HepG2 (cell line): Measurements from ENCODE around the gene ATG2B. TPM values are rescaled to one million over a fixed set of nuclear protein-coding genes. Genes with fewer than 3 reads are reported as not detected.

Experiments
- ATAC-seq: fragments of 200-7000 bp; cut with Tn5 transposase; 3 replicates; pipeline ENCODE4 v1.9.1; 2020; ENCODE audit warnings: mild to moderate bottlenecking, moderate library complexity
- BruUV-seq: library from RNA; stranded (reverse); fragments of 400-500 nt; replicated peaks from 2 replicates; lab custom pipeline; 2021; lab: Mats Ljungman, UMichigan
- CTCF ChIA-PET: fragments of 300-600 bp; formaldehyde crosslinking; extraction: SDS; loops from one replicate; lab custom pipeline; 2021; ENCODE audit warnings: low total read pairs, inconsistent platforms, low intra/inter-chr PET ratio; lab: Yijun Ruan, JAX
- POLR2A ChIA-PET: fragments of 350-600 bp; sonication (Branson Sonifier 250); formaldehyde crosslinking; loops from one replicate; lab custom pipeline; 2020; ENCODE audit warnings: antibody characterized with exemption, inconsistent platforms; lab: Yijun Ruan, JAX
- DNase-seq: peaks from one replicate; pipeline ENCODE4 v3.0.0-alpha.2; 2015; ENCODE audit warnings: low spot score
- FAIRE-seq: peaks from 3 replicates; lab custom pipeline; 2011; peaks lifted over from hg19 to GRCh38; lab: Jason Lieb, UNC
- H2AFZ ChIP-seq: one replicate; pipeline ENCODE4 v1.6.1; 2011; ENCODE audit warnings: low read length, inconsistent platforms
- H3K27ac ChIP-seq: fragments of 300-600 bp; 3 replicates; pipeline ENCODE4 v1.8.0; 2011; ENCODE audit warnings: mixed run types, mild to moderate bottlenecking, mixed read lengths, low read length, inconsistent platforms; ENCODE audit not compliant: insufficient read depth; ENCODE audit errors: extremely low read length
- H3K27me3 ChIP-seq, 2 experiments: fragments of 200-600 bp in 1 of 2; 2 replicates in 1 of 2; 3 replicates in 1 of 2; pipeline versions ENCODE4 v1.6.0 to v1.8.0; 2011; ENCODE audit warnings: low read length in 2 of 2, mild to moderate bottlenecking in 2 of 2, moderate library complexity in 2 of 2, inconsistent platforms in 1 of 2; ENCODE audit not compliant: insufficient read depth in 2 of 2, control insufficient read depth in 1 of 2
- H3K36me3 ChIP-seq, 2 experiments: fragments of 200-600 bp in 1 of 2; replicated peaks in 1 of 2; 2 replicates in 1 of 2; 3 replicates in 1 of 2; pipeline versions ENCODE4 v1.5.1 to v1.8.0; 2011; ENCODE audit warnings: low read length in 2 of 2, inconsistent platforms in 1 of 2; ENCODE audit not compliant: insufficient read depth in 2 of 2, control insufficient read depth in 1 of 2
- H3K4me1 ChIP-seq: 2 replicates; pipeline ENCODE4 v1.5.1; 2012; ENCODE audit warnings: low read length, inconsistent platforms; ENCODE audit not compliant: insufficient read depth
- H3K4me2 ChIP-seq: 2 replicates; pipeline ENCODE4 v1.6.0; 2011; ENCODE audit warnings: low read depth, low read length, inconsistent platforms
- H3K4me3 ChIP-seq, 3 experiments: fragments of 200-600 bp in 1 of 3; sonication (generic), shearing (Covaris generic) in 1 of 3; replicated peaks in 1 of 3; 2 replicates each; pipeline ENCODE4 v1.5.1; 2011 to 2016; ENCODE audit warnings: low read length in 3 of 3, inconsistent platforms in 2 of 3, low read depth in 2 of 3, mild to moderate bottlenecking in 2 of 3, control low read depth in 1 of 3, mixed read lengths in 1 of 3; ENCODE audit not compliant: insufficient read depth in 1 of 3
- H3K79me2 ChIP-seq: one replicate; pipeline ENCODE4 v1.6.1; 2011; ENCODE audit warnings: low read length, inconsistent platforms; ENCODE audit not compliant: insufficient read depth
- H3K9ac ChIP-seq: 2 replicates; pipeline ENCODE4 v1.6.0; 2011; ENCODE audit warnings: mild to moderate bottlenecking, low read depth, low read length, inconsistent platforms; ENCODE audit not compliant: insufficient read depth
- H3K9me3 ChIP-seq: 2 replicates; pipeline ENCODE4 v1.5.1; 2012; ENCODE audit warnings: mild to moderate bottlenecking, low read length
- H4K20me1 ChIP-seq: 2 replicates; pipeline ENCODE4 v1.6.0; 2011; ENCODE audit warnings: inconsistent platforms, mild to moderate bottlenecking, low read length, moderate library complexity; ENCODE audit not compliant: insufficient read depth
- CEBPB ChIP-seq: IDR thresholded peaks from 2 replicates; pipeline ENCODE4 v1.6.1; 2011; ENCODE audit warnings: low read depth, low read length, improper control_type of control experiment, borderline replicate concordance
- CENPT ChIP-seq: sonication (generic); formaldehyde crosslinking; IDR thresholded peaks from 2 replicates; pipeline ENCODE4 v1.8.0; 2022; ENCODE audit warnings: low read depth, mild to moderate bottlenecking, moderate library complexity, missing genetic modification reagents
- GTF3A ChIP-seq: sonication (generic); formaldehyde crosslinking; conservative IDR thresholded peaks from 2 replicates; pipeline ENCODE4 v1.4.0; 2020; ENCODE audit warnings: mild to moderate bottlenecking, missing genetic modification reagents
- HHEX ChIP-seq: IDR thresholded peaks from 2 replicates; pipeline ENCODE4 v1.6.1; 2016; ENCODE audit warnings: control low read depth
- HNRNPUL1 ChIP-seq: fragments of 200-400 bp; formaldehyde crosslinking; IDR thresholded peaks from 2 replicates; pipeline ENCODE4 v1.6.1; 2017; ENCODE audit warnings: low read depth, mild to moderate bottlenecking, low read length, moderate library complexity
- NFKBIZ ChIP-seq: IDR thresholded peaks from 2 replicates; pipeline ENCODE4 v1.6.1; 2018; ENCODE audit warnings: missing genetic modification reagents, missing compliant biosample characterization
- POLR2G ChIP-seq: fragments of 200-400 bp; formaldehyde crosslinking; IDR thresholded peaks from 2 replicates; pipeline ENCODE4 v1.6.1; 2018; ENCODE audit warnings: mild to moderate bottlenecking, low read depth, low read length, moderate library complexity
- REPIN1 ChIP-seq: sonication (generic); formaldehyde crosslinking; IDR thresholded peaks from 2 replicates; pipeline ENCODE4 v1.8.0; 2022; ENCODE audit warnings: missing genetic modification reagents, low read depth, mild to moderate bottlenecking, borderline replicate concordance
- SYNCRIP ChIP-seq: fragments of 200-400 bp; formaldehyde crosslinking; IDR thresholded peaks from 2 replicates; pipeline ENCODE4 v1.6.1; 2018; ENCODE audit warnings: mild to moderate bottlenecking, low read depth, low read length; ENCODE audit not compliant: insufficient read depth
- TEAD3 ChIP-seq: optimal IDR thresholded peaks from 2 replicates; pipeline ENCODE3; 2016; ENCODE audit warnings: borderline replicate concordance
- ZC3H13 ChIP-seq: sonication (generic); formaldehyde crosslinking; IDR thresholded peaks from 2 replicates; pipeline ENCODE4 v1.8.1; 2023; ENCODE audit warnings: mild to moderate bottlenecking, missing genetic modification reagents, moderate library complexity
- ZNF441 ChIP-seq: sonication (generic); formaldehyde crosslinking; IDR thresholded peaks from 2 replicates; pipeline ENCODE4 v1.7.0; 2021; ENCODE audit warnings: missing genetic modification reagents, borderline replicate concordance
- WGBS: methylation state at CpG from one replicate; pipeline ENCODE4 v1.1.6; 2017; ENCODE audit warnings: low lambda C conversion rate; 5-methylcytosine and 5-hydroxymethylcytosine counted together
- in situ Hi-C: cut with HindIII; loops from 2 replicates; pipeline ENCODE4 v1.10.0; 2017; ENCODE audit warnings: low pct_unique_long_range_greater_than_20kb; ENCODE audit not compliant: extremely low pct_ligation_motif_present
- intact Hi-C: fragments of 100-400 bp; cut with micrococcal nuclease; formaldehyde crosslinking; loops from one replicate; pipeline ENCODE4 v1.10.0; 2022; ENCODE audit not compliant: unreplicated experiment
- polyA plus RNA-seq, 8 experiments: library from polyadenylated mRNA; depleted of rRNA in 3 of 8; stranded (reverse) in 7 of 8; unstranded in 1 of 8; fragments of >200 nt; fragmentation: Illumina TruSeq in 4 of 8; extraction: Trizol in 4 of 8; gene quantifications; 2 replicates each; pipeline versions ENCODE4 v1.2.1 to v1.2.3, GENCODE V29; 2011 to 2016; ENCODE audit warnings: low read depth in 4 of 8, missing spikeins in 1 of 8, mixed read lengths in 1 of 8; ENCODE audit not compliant: insufficient read depth in 1 of 8
- total RNA-seq, 5 experiments: library from RNA; depleted of rRNA; stranded (reverse); fragments of >200 nt; fragmentation: Illumina TruSeq; extraction: Trizol; gene quantifications; 2 replicates each; pipeline ENCODE4 v1.2.3, GENCODE V29; 2016; ENCODE audit warnings: low read depth in 1 of 5
- TF ChIP-seq, protein P1 (sequence below): sonication (generic); formaldehyde crosslinking; IDR thresholded peaks from 2 replicates; pipeline ENCODE4 v1.4.0; 2020; ENCODE audit warnings: mild to moderate bottlenecking, missing genetic modification reagents
- TF ChIP-seq, protein P2 (sequence below): fragments of 450-650 bp; IDR thresholded peaks from 2 replicates; pipeline ENCODE4 v1.6.1; 2017; ENCODE audit warnings: mild to moderate bottlenecking

ATG2B gene
- total and polyA plus RNA-seq, 2 of the 13 experiments (the other 11 are each of a cell fraction or from before 2014, with no cell fraction given), result 7.4 to 7.5 TPM

DNA sequence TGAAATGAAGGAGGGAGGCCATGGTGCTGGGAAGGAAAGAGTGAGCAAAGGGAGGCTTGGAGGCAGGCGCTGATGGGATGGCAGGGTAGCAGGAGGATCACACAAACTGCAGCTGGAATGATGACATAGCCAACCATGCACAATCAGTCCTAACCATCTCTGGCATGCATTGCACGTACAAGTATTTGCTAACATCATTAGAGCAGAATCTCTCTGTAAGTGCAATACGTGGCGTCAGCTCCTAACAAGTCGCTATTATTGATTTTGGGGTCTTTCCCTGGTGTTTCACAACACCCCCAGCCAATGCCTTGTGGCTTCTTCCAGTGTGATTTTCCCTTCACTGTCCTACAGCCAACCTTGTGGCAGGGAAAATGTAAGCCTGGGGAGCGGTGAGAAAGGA, 88.6 kb downstream of the ATG2B start (continued):
- TF ChIP-seq CEBPB (0 out of 2 replicates have a peak, but pooled peaks have one; percentile 13), GTF3A (no peak), TEAD3 (peak; percentile 28), REPIN1 (CRISPR knock-in tag) (no peak), HNRNPUL1 (no peak), ZC3H13 (no peak)
- TF ChIP-seq, protein P1, sequence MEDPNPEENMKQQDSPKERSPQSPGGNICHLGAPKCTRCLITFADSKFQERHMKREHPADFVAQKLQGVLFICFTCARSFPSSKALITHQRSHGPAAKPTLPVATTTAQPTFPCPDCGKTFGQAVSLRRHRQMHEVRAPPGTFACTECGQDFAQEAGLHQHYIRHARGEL, result no peak
- TF ChIP-seq, all 625 proteins: peak for 2

DNA sequence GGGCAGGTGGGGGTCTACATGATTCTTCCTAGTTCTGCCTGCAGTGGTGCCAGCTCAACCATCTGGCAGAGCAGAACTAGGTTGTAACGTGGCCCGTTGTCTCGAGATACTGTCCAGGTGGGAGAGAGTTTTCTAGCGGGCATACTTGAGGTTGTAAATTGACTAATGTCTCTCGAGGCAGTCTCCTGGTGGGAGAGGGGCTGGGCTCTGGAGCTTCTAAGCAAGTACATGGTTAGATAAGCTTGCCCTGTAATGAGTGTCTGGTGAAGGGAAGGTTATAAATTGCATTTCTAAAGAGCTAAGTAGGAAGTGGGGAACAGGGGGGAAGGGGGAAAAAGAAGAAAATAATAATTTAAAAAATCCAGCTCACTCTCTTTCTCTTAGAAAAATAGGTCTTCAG, 89.0 kb downstream of the ATG2B start:
- Histone ChIP-seq H2AFZ (no peak overlapping the region), H3K27ac (no peak overlapping the region), H3K4me2 (no peak overlapping the region), H3K27me3 (peaks cover 0 to under 1% of the 10 kb centered on the region in 2 experiments; a peak in 1 of 5 replicates), H3K4me1 (peaks cover 9% of the 10 kb centered on the region; the same call in 1 of the 2 replicates), H3K36me3 (no peaks in the 10 kb centered on the region), H3K9me3 (peaks cover 11% of the 10 kb centered on the region; the same call in 1 of the 2 replicates), H4K20me1 (no peaks in the 10 kb centered on the region), H3K9ac (no peak overlapping the region), H3K79me2 (no peaks in the 10 kb centered on the region), H3K4me3 (no peak overlapping the region)
- no TSS peak for BruUV-seq
- in situ Hi-C loops, result no loop called here
- ChIA-PET POLR2A (no interaction called here), CTCF (interaction anchor here (5.0 kb wide), 1 partner anchor 175 kb away, joined by 93 read pairs; no protein-coding TSS in a partner anchor)
- ATAC-seq, result no peak
- intact Hi-C loops, result no loop called here
- WGBS, result 19% methylated on average over 5 of the region's 5 CpGs
- no peak for DNase-seq
- no peak for FAIRE-seq
- no peak for TF ChIP-seq NFKBIZ (CRISPR knock-in tag)
- TF ChIP-seq HHEX (CRISPR knock-in tag), result no peak
- TF ChIP-seq ZNF441 (CRISPR knock-in tag), result no peak
- no peak for TF ChIP-seq POLR2G
- TF ChIP-seq CENPT (CRISPR knock-in tag), result no peak
- TF ChIP-seq, protein P2, sequence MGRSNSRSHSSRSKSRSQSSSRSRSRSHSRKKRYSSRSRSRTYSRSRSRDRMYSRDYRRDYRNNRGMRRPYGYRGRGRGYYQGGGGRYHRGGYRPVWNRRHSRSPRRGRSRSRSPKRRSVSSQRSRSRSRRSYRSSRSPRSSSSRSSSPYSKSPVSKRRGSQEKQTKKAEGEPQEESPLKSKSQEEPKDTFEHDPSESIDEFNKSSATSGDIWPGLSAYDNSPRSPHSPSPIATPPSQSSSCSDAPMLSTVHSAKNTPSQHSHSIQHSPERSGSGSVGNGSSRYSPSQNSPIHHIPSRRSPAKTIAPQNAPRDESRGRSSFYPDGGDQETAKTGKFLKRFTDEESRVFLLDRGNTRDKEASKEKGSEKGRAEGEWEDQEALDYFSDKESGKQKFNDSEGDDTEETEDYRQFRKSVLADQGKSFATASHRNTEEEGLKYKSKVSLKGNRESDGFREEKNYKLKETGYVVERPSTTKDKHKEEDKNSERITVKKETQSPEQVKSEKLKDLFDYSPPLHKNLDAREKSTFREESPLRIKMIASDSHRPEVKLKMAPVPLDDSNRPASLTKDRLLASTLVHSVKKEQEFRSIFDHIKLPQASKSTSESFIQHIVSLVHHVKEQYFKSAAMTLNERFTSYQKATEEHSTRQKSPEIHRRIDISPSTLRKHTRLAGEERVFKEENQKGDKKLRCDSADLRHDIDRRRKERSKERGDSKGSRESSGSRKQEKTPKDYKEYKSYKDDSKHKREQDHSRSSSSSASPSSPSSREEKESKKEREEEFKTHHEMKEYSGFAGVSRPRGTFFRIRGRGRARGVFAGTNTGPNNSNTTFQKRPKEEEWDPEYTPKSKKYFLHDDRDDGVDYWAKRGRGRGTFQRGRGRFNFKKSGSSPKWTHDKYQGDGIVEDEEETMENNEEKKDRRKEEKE, result no peak
- TF ChIP-seq SYNCRIP, result no peak
- TF ChIP-seq, all 625 proteins: peak for 0
